HFFc6 (cell line): ENCODE measurements around the gene ZNF469. TPM values are rescaled to one million over a fixed set of nuclear protein-coding genes. Genes with fewer than 3 reads are reported as not detected.

ENCODE experiments used
- DNase-seq: peaks from one replicate; pipeline ENCODE4 v3.0.0-alpha.2; 2018
- H3K27ac Mint-ChIP-seq: 2 replicates; pipeline ENCODE4 v1.8.0; 2020; ENCODE audit warnings: mild to moderate bottlenecking, mixed read lengths
- H3K27me3 Mint-ChIP-seq: 2 replicates; pipeline ENCODE4 v1.8.0; 2021; ENCODE audit warnings: mild to moderate bottlenecking, moderate library complexity, mixed read lengths; ENCODE audit not compliant: insufficient read depth
- H3K36me3 Mint-ChIP-seq: 2 replicates; pipeline ENCODE4 v1.8.0; 2021; ENCODE audit warnings: low read depth, mixed read lengths
- H3K4me1 Mint-ChIP-seq: 2 replicates; pipeline ENCODE4 v1.8.0; 2020; ENCODE audit warnings: low read depth, mixed read lengths
- H3K4me3 Mint-ChIP-seq: 2 replicates; pipeline ENCODE4 v1.8.0; 2020; ENCODE audit warnings: mild to moderate bottlenecking, moderate library complexity, mixed read lengths
- H3K9me3 Mint-ChIP-seq: 2 replicates; pipeline ENCODE4 v1.8.0; 2020; ENCODE audit warnings: mild to moderate bottlenecking, mixed read lengths
- long read RNA-seq: library from polyadenylated mRNA; unstranded; transcript quantifications from one replicate; pipeline ENCODE4 v2.0.0, GENCODE V29; 2019
- total RNA-seq, 6 experiments: library from RNA; stranded (reverse); fragmentation: NEBNext Ultra II Directional; extraction: Animal tissue kit (Norgen Biotek cat#: 25700); gene quantifications; 2 replicates in 1 of 6; 3 replicates in 5 of 6; pipeline ENCODE4 v1.2.3, GENCODE V29; 2021
- TF ChIP-seq, protein P1 (sequence below): fragments of 200-600 bp; sonication (generic); IDR thresholded peaks from 2 replicates; pipeline ENCODE4 v1.5.0; 2021; ENCODE audit warnings: antibody characterized with exemption, mild to moderate bottlenecking

The ZNF469 gene, protein sequence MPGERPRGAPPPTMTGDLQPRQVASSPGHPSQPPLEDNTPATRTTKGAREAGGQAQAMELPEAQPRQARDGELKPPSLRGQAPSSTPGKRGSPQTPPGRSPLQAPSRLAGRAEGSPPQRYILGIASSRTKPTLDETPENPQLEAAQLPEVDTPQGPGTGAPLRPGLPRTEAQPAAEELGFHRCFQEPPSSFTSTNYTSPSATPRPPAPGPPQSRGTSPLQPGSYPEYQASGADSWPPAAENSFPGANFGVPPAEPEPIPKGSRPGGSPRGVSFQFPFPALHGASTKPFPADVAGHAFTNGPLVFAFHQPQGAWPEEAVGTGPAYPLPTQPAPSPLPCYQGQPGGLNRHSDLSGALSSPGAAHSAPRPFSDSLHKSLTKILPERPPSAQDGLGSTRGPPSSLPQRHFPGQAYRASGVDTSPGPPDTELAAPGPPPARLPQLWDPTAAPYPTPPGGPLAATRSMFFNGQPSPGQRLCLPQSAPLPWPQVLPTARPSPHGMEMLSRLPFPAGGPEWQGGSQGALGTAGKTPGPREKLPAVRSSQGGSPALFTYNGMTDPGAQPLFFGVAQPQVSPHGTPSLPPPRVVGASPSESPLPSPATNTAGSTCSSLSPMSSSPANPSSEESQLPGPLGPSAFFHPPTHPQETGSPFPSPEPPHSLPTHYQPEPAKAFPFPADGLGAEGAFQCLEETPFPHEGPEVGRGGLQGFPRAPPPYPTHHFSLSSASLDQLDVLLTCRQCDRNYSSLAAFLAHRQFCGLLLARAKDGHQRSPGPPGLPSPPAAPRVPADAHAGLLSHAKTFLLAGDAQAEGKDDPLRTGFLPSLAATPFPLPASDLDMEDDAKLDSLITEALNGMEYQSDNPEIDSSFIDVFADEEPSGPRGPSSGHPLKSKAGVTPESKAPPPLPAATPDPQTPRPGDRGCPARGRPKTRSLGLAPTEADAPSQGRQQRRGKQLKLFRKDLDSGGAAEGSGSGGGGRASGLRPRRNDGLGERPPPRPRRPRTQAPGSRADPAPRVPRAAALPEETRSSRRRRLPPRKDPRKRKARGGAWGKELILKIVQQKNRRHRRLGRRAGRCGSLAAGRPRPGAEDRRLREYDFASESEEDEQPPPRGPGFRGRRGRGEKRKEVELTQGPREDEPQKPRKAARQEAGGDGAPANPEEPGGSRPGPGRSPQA (N-terminal part only)
- total RNA-seq: 10 to 100 TPM in 3 of 6 experiments, 1 to 10 TPM in 3; 9.4 to 17.5 (median 10.1) TPM
- long read RNA-seq, full-length matches to known transcripts: 6 of 6 reads
- long read RNA-seq, partial matches to known transcripts: 0 of 6 reads
- long read RNA-seq, other reads (novel, unspliced or antisense): 0 of 6 reads

DNA sequence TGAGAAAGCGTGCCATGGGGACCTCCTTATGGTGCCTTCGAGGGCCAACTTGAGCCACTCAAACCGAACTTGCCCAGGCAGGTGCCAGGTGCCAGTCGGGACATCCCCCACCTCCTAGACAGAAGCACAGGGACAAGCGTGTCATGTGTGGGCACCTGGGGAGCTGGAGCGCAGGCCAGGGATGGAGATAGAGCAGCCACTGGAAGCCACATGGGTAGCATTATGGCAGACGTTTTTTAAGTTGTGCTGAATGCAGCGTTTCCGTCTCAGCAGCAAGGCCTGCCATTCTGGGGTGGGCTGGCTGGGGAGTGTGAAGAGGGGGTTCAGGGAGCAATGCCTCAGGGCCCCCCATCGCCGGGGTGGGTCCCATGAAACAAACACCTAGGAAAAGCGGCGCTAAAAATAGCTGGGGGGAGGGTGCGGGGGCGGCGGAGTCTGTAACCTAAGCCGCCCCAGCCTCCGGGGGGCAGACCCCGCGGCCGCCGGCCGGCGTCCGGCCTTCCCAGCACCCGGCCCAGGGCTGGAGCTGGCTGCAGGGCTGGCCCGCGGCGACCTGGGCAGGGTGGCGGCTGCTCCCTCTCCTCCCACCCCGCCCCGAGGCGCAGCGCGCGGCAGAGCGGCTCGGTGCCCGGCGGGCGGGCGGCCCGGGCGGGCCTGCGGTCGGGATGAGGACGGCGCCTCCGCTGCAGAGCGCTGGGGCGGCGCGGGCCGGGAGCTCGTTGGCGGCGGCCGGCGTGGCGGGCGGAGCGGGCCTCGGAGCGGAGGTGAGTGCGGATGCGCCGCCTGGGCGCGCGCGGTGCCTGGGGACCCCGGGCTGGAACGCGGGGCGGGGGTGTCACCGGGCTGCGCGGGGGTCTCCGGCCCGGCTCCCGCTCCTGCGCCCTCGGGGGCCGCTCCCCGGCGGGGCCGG is at the start of gene ZNF469:
Gene ZNF469, plus strand, starts transcription at position 469 of the 910 bp plus-strand sequence. CDS start 44,512 bp downstream, outside the sequence.
- peak; percentile 17 for DNase-seq
- no peaks in the 10 kb centered on the region; the same call in none of the 2 replicates for H3K27me3 Mint-ChIP-seq
- peak within 1 kb of the TSS; percentile 92 for H3K27ac Mint-ChIP-seq
- TF ChIP-seq, protein P1, sequence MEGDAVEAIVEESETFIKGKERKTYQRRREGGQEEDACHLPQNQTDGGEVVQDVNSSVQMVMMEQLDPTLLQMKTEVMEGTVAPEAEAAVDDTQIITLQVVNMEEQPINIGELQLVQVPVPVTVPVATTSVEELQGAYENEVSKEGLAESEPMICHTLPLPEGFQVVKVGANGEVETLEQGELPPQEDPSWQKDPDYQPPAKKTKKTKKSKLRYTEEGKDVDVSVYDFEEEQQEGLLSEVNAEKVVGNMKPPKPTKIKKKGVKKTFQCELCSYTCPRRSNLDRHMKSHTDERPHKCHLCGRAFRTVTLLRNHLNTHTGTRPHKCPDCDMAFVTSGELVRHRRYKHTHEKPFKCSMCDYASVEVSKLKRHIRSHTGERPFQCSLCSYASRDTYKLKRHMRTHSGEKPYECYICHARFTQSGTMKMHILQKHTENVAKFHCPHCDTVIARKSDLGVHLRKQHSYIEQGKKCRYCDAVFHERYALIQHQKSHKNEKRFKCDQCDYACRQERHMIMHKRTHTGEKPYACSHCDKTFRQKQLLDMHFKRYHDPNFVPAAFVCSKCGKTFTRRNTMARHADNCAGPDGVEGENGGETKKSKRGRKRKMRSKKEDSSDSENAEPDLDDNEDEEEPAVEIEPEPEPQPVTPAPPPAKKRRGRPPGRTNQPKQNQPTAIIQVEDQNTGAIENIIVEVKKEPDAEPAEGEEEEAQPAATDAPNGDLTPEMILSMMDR: no peak
- peaks cover 31% of the 10 kb centered on the region for H3K4me1 Mint-ChIP-seq
- no peaks in the 10 kb centered on the region for H3K9me3 Mint-ChIP-seq
- H3K4me3 Mint-ChIP-seq: peak within 1 kb of the TSS; percentile 88
- H3K36me3 Mint-ChIP-seq: peaks cover 7% of the 10 kb centered on the region; the same call in 1 of the 2 replicates

DNA sequence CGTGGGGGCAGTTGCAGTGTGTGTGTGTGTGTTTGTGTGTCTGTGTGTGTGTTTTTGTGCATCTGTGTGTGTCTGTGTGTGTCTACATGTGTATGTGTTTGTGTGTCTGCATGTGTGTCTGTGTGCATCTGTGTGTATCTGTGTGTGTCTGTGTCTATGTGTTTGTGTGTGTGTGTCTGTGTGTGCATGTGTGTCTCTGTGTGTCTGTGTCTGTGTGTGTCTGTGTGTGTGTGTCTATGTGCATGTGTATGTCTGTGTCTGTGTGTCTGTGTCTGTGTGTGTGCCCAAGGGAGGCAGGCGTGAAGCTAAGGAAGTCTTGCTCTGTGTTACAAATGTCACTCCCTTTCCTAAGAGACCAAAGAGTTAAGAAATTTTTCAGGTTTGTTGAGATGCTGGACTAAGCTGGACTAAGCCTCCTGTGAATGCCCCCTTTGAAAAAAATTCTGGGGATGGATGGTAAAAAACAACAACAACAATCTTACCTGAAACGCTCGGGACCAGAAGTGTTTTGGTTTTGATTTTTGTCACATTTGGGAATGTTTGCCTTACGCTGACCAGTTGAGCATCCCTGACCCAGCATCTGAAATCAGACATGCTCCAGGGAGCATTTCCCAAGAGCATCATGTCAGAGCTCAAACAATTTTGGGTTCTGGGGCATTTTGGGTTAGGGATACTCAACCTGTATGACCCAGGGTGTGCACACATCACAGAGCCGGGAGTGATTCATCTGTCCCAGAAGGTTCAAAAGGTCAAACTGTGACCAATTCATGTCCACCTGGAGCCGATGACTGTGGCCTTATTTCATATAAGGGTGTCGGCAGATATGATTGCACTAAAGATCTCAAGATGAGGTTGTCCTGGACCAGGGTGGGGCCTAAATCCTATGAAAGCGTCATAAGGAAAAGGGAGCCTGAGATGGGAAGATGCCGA is 48.6 kb upstream of the ZNF469 start:
- Mint-ChIP-seq H3K27ac (peak overlapping the region; percentile 100; the same call in 1 of the 2 replicates), H3K27me3 (no peaks in the 10 kb centered on the region; the same call in 1 of the 2 replicates), H3K36me3 (peaks cover 29% of the 10 kb centered on the region), H3K9me3 (peaks cover 18% of the 10 kb centered on the region), H3K4me3 (peak overlapping the region; percentile 82), H3K4me1 (no peaks in the 10 kb centered on the region)
- DNase-seq: no peak
- TF ChIP-seq, protein P1: no peak

DNA sequence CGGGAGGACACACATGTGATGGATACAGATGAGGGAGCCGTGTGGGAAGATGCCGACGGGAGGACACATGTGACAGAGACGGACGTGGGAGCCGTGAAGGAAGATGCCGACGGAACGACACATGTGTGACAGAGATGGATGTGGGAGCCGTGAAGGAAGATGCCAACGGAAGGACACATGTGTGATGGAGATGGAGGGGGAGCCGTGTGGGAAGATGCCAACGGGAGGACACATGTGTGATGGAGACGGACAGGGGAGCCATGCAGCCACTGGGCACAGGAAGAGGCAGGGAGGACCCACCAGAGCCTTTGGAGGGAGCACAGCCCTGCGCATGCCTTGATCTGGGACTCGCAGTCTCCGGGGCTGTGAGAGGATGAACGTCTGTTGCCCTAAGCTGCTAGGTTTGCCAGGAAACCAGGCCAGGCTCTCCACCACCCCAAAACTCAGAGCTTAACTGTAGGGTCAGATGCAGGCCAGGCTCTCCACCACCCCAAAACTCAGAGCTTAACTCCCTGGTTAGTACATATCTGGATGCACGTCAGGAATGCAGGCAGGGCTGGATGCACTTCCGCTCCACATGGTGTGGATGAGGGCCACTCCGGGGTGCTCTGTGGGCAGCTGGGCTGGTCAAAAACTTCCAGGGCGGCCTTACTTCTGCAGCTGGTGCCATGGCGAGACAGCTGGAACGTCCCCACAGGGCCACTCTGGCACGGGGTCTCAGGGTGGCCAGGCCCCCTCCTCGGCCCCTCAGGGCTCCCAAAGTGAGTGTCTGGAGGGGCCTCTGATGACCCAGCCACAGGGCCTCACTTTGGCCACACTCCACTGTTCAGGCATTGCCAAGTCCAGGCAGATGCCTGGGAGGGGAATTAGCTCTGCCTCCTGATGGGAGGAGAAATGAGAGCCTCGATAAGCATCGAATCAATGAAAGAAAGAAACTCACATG is 47.7 kb upstream of the ZNF469 start:
- Mint-ChIP-seq H3K9me3 (peaks cover 18% of the 10 kb centered on the region), H3K36me3 (peaks cover 29% of the 10 kb centered on the region), H3K27me3 (no peaks in the 10 kb centered on the region; the same call in 1 of the 2 replicates), H3K4me1 (no peaks in the 10 kb centered on the region), H3K4me3 (no peak overlapping the region), H3K27ac (peak overlapping the region; percentile 100; the same call in 1 of the 2 replicates)
- TF ChIP-seq, protein P1: no peak
- DNase-seq: no peak
